KMS-11 (cell line): ENCODE data around the gene BCL2A1.
"Not testable (repeated sequence)": the region's sequence is repeated elsewhere in the genome, so short reads cannot be mapped to it uniquely, and the experiment has no call there.

Experiments
- H2AFZ ChIP-seq: fragments of 200-600 bp; sonication (generic); 2 replicates; pipeline ENCODE4 v1.6.1; 2016; ENCODE audit warnings: antibody characterized with exemption, mixed run types, low read depth
- H3K27ac ChIP-seq: fragments of 200-600 bp; sonication (generic); 2 replicates; pipeline ENCODE4 v1.6.1; 2016; ENCODE audit warnings: mild to moderate bottlenecking, mixed run types
- H3K27me3 ChIP-seq: fragments of 200-600 bp; sonication (generic); 2 replicates; pipeline ENCODE4 v1.6.1; 2017; ENCODE audit warnings: mild to moderate bottlenecking, low read depth, mixed run types, moderate library complexity; ENCODE audit not compliant: insufficient read depth
- H3K36me3 ChIP-seq: fragments of 200-600 bp; sonication (generic); 2 replicates; pipeline ENCODE4 v1.6.1; 2017; ENCODE audit warnings: mild to moderate bottlenecking, mixed run types; ENCODE audit not compliant: insufficient read depth
- H3K4me1 ChIP-seq: fragments of 200-600 bp; sonication (generic); 2 replicates; pipeline ENCODE4 v1.6.1; 2016; ENCODE audit warnings: mild to moderate bottlenecking, low read depth, mixed run types; ENCODE audit not compliant: poor library complexity, severe bottlenecking
- H3K4me2 ChIP-seq: fragments of 200-600 bp; sonication (generic); 2 replicates; pipeline ENCODE4 v1.7.0; 2016; ENCODE audit warnings: mild to moderate bottlenecking, mixed run types
- H3K4me3 ChIP-seq: fragments of 200-600 bp; sonication (generic); IDR thresholded peaks from 2 replicates; pipeline ENCODE4 v1.6.1; 2017; ENCODE audit warnings: low read depth, low read length, mixed read lengths; ENCODE audit not compliant: insufficient read depth
- H3K79me2 ChIP-seq: fragments of 200-600 bp; sonication (generic); 2 replicates; pipeline ENCODE4 v1.6.1; 2016; ENCODE audit warnings: low read depth, mixed run types; ENCODE audit not compliant: insufficient read depth
- H3K9ac ChIP-seq: fragments of 200-600 bp; sonication (generic); 2 replicates; pipeline ENCODE4 v1.6.1; 2016; ENCODE audit warnings: mild to moderate bottlenecking, mixed run types
- H4K20me1 ChIP-seq: fragments of 200-600 bp; sonication (generic); 2 replicates; pipeline ENCODE4 v1.6.1; 2016; ENCODE audit warnings: mild to moderate bottlenecking, mixed run types; ENCODE audit not compliant: insufficient read depth
- TF ChIP-seq, protein P1 (sequence below): fragments of 200-600 bp; sonication (generic); conservative IDR thresholded peaks from 2 replicates; pipeline ENCODE4 v1.6.1; 2017; ENCODE audit warnings: low read depth, mild to moderate bottlenecking, antibody characterized with exemption, low read length, moderate library complexity, mixed read lengths

BCL2A1 gene

DNA sequence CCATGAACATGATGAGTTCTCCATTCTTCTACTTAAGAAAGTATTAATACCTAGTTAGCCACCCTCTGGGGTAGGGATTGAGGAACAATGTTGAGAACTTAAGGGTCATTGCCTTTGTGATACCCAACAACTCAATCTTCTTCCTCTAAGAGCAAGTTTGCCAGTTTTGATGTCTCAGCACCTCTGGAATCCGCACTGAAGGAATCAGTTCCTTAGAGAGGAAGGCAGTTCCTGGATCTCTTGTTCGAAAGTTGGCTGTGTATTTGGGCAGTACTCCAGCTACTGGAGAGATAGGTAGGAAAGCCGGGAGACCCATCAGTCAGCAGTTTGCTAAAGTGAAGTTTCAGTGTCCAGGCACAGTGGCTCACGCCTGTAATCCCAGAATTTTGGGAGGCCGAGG lies 38.5 kb downstream of the BCL2A1 start:
- H3K4me2 ChIP-seq: no peak overlapping the region
- H3K79me2 ChIP-seq: no peaks in the 10 kb centered on the region
- no peaks in the 10 kb centered on the region for H4K20me1 ChIP-seq
- TF ChIP-seq, protein P1, sequence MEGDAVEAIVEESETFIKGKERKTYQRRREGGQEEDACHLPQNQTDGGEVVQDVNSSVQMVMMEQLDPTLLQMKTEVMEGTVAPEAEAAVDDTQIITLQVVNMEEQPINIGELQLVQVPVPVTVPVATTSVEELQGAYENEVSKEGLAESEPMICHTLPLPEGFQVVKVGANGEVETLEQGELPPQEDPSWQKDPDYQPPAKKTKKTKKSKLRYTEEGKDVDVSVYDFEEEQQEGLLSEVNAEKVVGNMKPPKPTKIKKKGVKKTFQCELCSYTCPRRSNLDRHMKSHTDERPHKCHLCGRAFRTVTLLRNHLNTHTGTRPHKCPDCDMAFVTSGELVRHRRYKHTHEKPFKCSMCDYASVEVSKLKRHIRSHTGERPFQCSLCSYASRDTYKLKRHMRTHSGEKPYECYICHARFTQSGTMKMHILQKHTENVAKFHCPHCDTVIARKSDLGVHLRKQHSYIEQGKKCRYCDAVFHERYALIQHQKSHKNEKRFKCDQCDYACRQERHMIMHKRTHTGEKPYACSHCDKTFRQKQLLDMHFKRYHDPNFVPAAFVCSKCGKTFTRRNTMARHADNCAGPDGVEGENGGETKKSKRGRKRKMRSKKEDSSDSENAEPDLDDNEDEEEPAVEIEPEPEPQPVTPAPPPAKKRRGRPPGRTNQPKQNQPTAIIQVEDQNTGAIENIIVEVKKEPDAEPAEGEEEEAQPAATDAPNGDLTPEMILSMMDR: no peak
- H3K4me3 ChIP-seq: no peak overlapping the region
- H3K27me3 ChIP-seq: no peaks in the 10 kb centered on the region
- H3K4me1 ChIP-seq: no peaks in the 10 kb centered on the region
- H3K36me3 ChIP-seq: no peaks in the 10 kb centered on the region
- no peak overlapping the region for H3K9ac ChIP-seq
- H2AFZ ChIP-seq: no peak overlapping the region
- H3K27ac ChIP-seq: no peak overlapping the region

DNA sequence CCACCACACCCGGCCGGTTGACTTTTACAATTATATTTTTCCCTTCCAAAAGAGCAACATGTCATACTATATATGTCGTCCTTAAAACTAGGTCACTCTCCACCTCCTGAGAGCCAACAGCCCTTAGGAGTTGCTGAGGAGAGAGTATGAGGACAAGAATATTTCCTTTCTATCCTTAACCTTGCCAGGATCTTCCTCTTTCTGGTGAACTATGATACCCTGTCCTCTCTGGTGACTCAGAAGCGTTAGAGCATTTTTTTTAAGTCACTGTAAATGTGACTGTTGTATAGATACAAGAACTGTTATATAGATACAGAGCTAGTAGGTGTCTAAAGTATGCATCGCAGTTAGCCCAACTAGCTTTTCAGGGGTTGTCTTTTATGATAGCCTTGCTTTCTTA lies 40.5 kb downstream of the BCL2A1 start:
- no peak overlapping the region for H3K9ac ChIP-seq
- TF ChIP-seq, protein P1: no peak
- H3K4me1 ChIP-seq: no peaks in the 10 kb centered on the region
- no peaks in the 10 kb centered on the region for H4K20me1 ChIP-seq
- H3K4me3 ChIP-seq: no peak overlapping the region
- H3K27ac ChIP-seq: no peak overlapping the region
- no peaks in the 10 kb centered on the region for H3K36me3 ChIP-seq
- no peaks in the 10 kb centered on the region for H3K27me3 ChIP-seq
- H3K79me2 ChIP-seq: no peaks in the 10 kb centered on the region
- no peak overlapping the region for H3K4me2 ChIP-seq
- H2AFZ ChIP-seq: no peak overlapping the region

DNA sequence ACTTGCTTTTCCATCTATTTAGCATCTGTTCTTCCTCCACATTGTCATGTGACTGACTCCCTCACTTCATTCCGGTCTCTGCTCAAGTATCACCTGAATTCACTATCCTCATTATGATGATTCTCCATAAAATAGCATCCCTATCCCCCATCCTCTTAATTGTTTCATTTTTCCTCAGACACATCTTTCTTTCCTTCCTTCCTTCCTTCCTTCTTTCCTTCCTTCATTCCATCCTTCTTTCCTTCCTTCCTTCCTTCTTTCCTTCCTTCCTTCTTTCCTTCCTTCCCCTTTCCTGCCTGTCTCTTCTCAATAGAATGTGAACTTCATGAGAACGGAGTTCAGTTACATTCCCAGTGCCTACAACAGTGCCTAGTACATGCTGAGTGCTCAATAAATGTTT lies 41.6 kb downstream of the BCL2A1 start:
- TF ChIP-seq, protein P1: no peak
- no peak overlapping the region for H3K27ac ChIP-seq
- no peak overlapping the region for H2AFZ ChIP-seq
- no peak overlapping the region for H3K9ac ChIP-seq
- H3K27me3 ChIP-seq: no peaks in the 10 kb centered on the region
- no peaks in the 10 kb centered on the region for H3K36me3 ChIP-seq
- no peaks in the 10 kb centered on the region for H3K79me2 ChIP-seq
- no peak overlapping the region for H3K4me3 ChIP-seq
- no peaks in the 10 kb centered on the region for H3K4me1 ChIP-seq
- H4K20me1 ChIP-seq: no peaks in the 10 kb centered on the region
- H3K4me2 ChIP-seq: no peak overlapping the region

DNA sequence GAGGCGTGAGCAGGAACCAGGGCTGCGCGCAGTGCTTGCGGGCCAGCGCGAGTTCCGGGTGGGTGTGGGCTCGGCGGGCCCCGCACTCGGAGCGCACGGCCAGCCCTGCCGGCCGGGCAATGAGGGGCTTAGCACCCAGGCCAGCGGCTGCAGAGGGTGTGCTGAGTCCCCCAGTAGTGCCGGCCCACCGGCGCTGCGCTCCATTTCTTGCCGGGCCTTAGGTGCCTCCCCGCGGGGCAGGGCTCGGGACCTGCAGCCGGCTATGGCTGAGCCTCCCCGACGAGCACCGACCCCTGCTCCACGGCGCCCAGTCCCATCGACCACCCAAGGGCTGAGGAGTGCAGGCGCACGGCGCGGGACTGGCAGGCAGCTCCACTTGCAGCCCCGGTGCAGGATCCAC lies 44.9 kb downstream of the BCL2A1 start:
- H2AFZ ChIP-seq, H3K27me3 ChIP-seq, H3K4me2 ChIP-seq, H3K4me3 ChIP-seq, H3K9ac ChIP-seq, H4K20me1 ChIP-seq, H3K27ac ChIP-seq, H3K36me3 ChIP-seq, H3K4me1 ChIP-seq: not testable (repeated sequence)
- peaks cover 17% of the 10 kb centered on the region for H3K79me2 ChIP-seq

DNA sequence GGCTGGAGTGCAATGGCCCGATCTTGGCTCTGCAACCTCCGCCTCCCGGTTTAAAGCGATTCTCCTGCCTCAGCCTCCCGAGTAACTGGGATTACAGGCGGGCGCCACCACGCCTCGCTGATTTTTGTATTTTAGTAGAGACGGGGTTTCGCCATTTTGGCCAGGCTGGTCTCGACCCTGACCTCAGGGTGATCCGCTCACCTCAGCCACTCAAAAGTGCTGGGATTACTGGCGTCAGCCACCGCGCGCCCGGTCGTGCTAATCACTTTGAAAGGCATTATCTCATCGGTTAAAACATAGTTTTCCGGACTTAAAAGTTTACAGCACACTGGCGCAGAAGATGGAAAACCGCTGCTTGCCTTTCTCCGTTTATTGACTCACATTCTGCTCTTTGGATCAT lies 46.6 kb downstream of the BCL2A1 start:
- peaks cover 21% of the 10 kb centered on the region for H3K79me2 ChIP-seq
- H3K4me1 ChIP-seq: no peaks in the 10 kb centered on the region
- TF ChIP-seq, protein P1: no peak
- peak overlapping the region; percentile 94; the same call in 1 of the 2 replicates for H2AFZ ChIP-seq
- no peak overlapping the region; the same call in 1 of the 2 replicates for H3K27ac ChIP-seq
- H3K9ac ChIP-seq: no peak overlapping the region; the same call in 1 of the 2 replicates
- H3K4me2 ChIP-seq: peak overlapping the region; percentile 31; the same call in 1 of the 2 replicates
- H3K36me3 ChIP-seq: no peaks in the 10 kb centered on the region
- no peak overlapping the region for H3K4me3 ChIP-seq
- H3K27me3 ChIP-seq: no peaks in the 10 kb centered on the region
- no peaks in the 10 kb centered on the region for H4K20me1 ChIP-seq
